Endothelial cell of umbilical vein (primary cell): ENCODE results near the gene CACNA1A. TPM values are rescaled to one million over a fixed set of nuclear protein-coding genes. Genes with fewer than 3 reads are reported as not detected.

Experiments used
- BruUV-seq: library from RNA; stranded (reverse); fragments of 400-500 nt; replicated peaks from 2 replicates; lab custom pipeline; 2021; lab: Mats Ljungman, UMichigan
- CTCF ChIA-PET: fragments of 300-600, 350-600 bp; sonication (Branson Sonifier 250); formaldehyde crosslinking; loops from one replicate; lab custom pipeline; 2021; ENCODE audit warnings: antibody characterized with exemption, inconsistent platforms; lab: Charles Lee
- POLR2A ChIA-PET: fragments of 300-600, 350-600 bp; sonication (Branson Sonifier 250); formaldehyde crosslinking; loops from one replicate; lab custom pipeline; 2021; ENCODE audit warnings: antibody characterized with exemption, inconsistent platforms; lab: Charles Lee
- DNase-seq: peaks from one replicate; pipeline ENCODE4 v3.0.0-alpha.2; 2011; ENCODE audit warnings: low read depth, low spot score
- FAIRE-seq: peaks from 2 replicates; lab custom pipeline; 2011; peaks lifted over from hg19 to GRCh38; lab: Jason Lieb, UNC
- H2AFZ ChIP-seq: 2 replicates; pipeline ENCODE4 v1.6.0; 2012; ENCODE audit warnings: low read depth, low read length, control low read depth, inconsistent platforms
- H3K27ac ChIP-seq: 2 replicates; pipeline ENCODE4 v1.5.1; 2011; ENCODE audit warnings: low read depth, mild to moderate bottlenecking, control low read depth, low read length, moderate library complexity; ENCODE audit not compliant: insufficient read depth
- H3K27me3 ChIP-seq, 2 experiments: 2 replicates each; pipeline versions ENCODE4 v1.6.0 to v1.6.1; 2011; ENCODE audit warnings: low read length in 2 of 2, mixed read lengths in 1 of 2; ENCODE audit not compliant: control insufficient read depth in 2 of 2, insufficient read depth in 2 of 2
- H3K36me3 ChIP-seq, 2 experiments: 2 replicates in 1 of 2; 3 replicates in 1 of 2; pipeline ENCODE4 v1.5.1; 2011; ENCODE audit warnings: low read length in 2 of 2, mild to moderate bottlenecking in 1 of 2, moderate library complexity in 1 of 2; ENCODE audit not compliant: control insufficient read depth in 2 of 2, insufficient read depth in 2 of 2; ENCODE audit errors: extremely low read depth in 1 of 2
- H3K4me1 ChIP-seq: 3 replicates; pipeline ENCODE4 v1.5.1; 2011; ENCODE audit warnings: mild to moderate bottlenecking, low read length; ENCODE audit not compliant: control insufficient read depth, insufficient read depth; ENCODE audit errors: extremely low read depth
- H3K4me2 ChIP-seq: 2 replicates; pipeline ENCODE4 v1.6.1; 2011; ENCODE audit warnings: low read length, control low read depth, mixed read lengths; ENCODE audit not compliant: insufficient read depth
- H3K4me3 ChIP-seq, 3 experiments: fragments of 200-600 bp in 1 of 3; sonication (generic), shearing (Covaris generic) in 1 of 3; replicated peaks in 1 of 3; 2 replicates each; pipeline ENCODE4 v1.5.1; 2011 to 2016; ENCODE audit warnings: control low read depth in 3 of 3, low read length in 3 of 3, mild to moderate bottlenecking in 2 of 3, inconsistent platforms in 1 of 3, low read depth in 1 of 3, moderate library complexity in 1 of 3; ENCODE audit not compliant: insufficient read depth in 1 of 3
- H3K79me2 ChIP-seq: 2 replicates; pipeline ENCODE4 v1.6.0; 2012; ENCODE audit warnings: low read length, inconsistent platforms; ENCODE audit not compliant: control insufficient read depth, insufficient read depth
- H3K9ac ChIP-seq: replicated peaks from 2 replicates; pipeline ENCODE3; 2011; ENCODE audit warnings: low read length, control low read depth; ENCODE audit not compliant: insufficient read depth; ENCODE audit errors: extremely low read depth
- H3K9me1 ChIP-seq: replicated peaks from 3 replicates; pipeline ENCODE4 v1.6.0; 2011; ENCODE audit warnings: mild to moderate bottlenecking, low read length; ENCODE audit not compliant: control insufficient read depth, insufficient read depth; ENCODE audit errors: extremely low read depth
- H3K9me3 ChIP-seq: replicated peaks from 2 replicates; pipeline ENCODE4 v1.5.1; 2012; ENCODE audit warnings: low read length, inconsistent platforms; ENCODE audit not compliant: control insufficient read depth, insufficient read depth
- H4K20me1 ChIP-seq: replicated peaks from 2 replicates; pipeline ENCODE3; 2011; ENCODE audit warnings: mild to moderate bottlenecking, low read length; ENCODE audit not compliant: control insufficient read depth, insufficient read depth; ENCODE audit errors: extremely low read depth
- FOS ChIP-seq: IDR thresholded peaks from 2 replicates; pipeline ENCODE4 v1.6.1; 2011; ENCODE audit warnings: mild to moderate bottlenecking, low read length, moderate library complexity, borderline replicate concordance; ENCODE audit not compliant: insufficient read depth
- JUN ChIP-seq: IDR thresholded peaks from 2 replicates; pipeline ENCODE4 v1.6.1; 2011; ENCODE audit warnings: borderline replicate concordance, low read depth; ENCODE audit not compliant: insufficient read length, insufficient read depth
- dilution Hi-C: fragments of 300-500 bp; cut with MboI; formaldehyde crosslinking; loops from one replicate; pipeline ENCODE4 v1.15.0; 2019; ENCODE audit warnings: low sequenced_read_pairs; ENCODE audit not compliant: extremely low pct_ligation_motif_present
- intact Hi-C: fragments of 100-400 bp; cut with micrococcal nuclease; formaldehyde crosslinking; loops from one replicate; pipeline ENCODE4 v1.10.0; 2022
- polyA plus RNA-seq, 4 experiments: library from polyadenylated mRNA; depleted of rRNA in 3 of 4; stranded (reverse) in 3 of 4; unstranded in 1 of 4; fragments of >200 nt; gene quantifications; 2 replicates each; pipeline versions ENCODE4 v1.2.1 to v1.2.3, GENCODE V29; 2011 to 2012; ENCODE audit warnings: missing spikeins in 1 of 4
- total RNA-seq: library from RNA; stranded (reverse); gene quantifications from 2 replicates; pipeline ENCODE4 v1.2.3, GENCODE V29; 2021
- TF ChIP-seq, protein P1 (sequence below): IDR thresholded peaks from 2 replicates; pipeline ENCODE4 v1.6.1; 2011; ENCODE audit not compliant: insufficient read depth, insufficient read length

CACNA1A gene
- total and polyA plus RNA-seq, 2 donors (not counting 3 experiments of a cell fraction or from before 2014, with no cell fraction given) = 0.17 to 0.38 TPM

DNA sequence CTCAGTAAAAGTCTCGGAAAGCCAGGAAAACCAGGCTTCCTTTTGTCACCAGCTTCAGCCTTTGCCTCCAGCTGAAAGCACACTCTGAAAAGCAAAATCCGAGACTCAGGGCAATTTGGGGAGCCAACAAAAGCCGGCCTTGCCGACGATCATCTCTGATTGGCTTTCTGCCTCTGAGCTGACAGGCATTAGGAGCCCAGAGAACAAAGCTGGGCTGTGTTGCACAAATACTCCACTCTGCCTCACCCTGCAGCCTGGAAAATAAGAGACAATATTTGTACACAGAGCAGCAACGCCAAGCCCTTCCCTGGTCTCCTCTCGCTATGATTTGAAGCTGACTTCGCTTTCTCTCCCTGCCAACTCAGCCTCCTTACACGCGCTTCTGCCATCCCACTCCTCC, 46.9 kb downstream of the CACNA1A start:
- Histone ChIP-seq H3K9me3 (no peaks in the 10 kb centered on the region), H2AFZ (no peak overlapping the region), H4K20me1 (no peaks in the 10 kb centered on the region), H3K4me3 (no peak overlapping the region), H3K9me1 (no peaks in the 10 kb centered on the region), H3K4me1 (no peaks in the 10 kb centered on the region), H3K9ac (no peak overlapping the region), H3K4me2 (no peak overlapping the region), H3K79me2 (no peaks in the 10 kb centered on the region), H3K27me3 (peaks cover 0 to 1% of the 10 kb centered on the region in 2 experiments), H3K27ac (no peak overlapping the region), H3K36me3 (no peaks in the 10 kb centered on the region)
- no peak for TF ChIP-seq JUN
- intact Hi-C loops (no loop called here), dilution Hi-C loops (no loop called here)
- FAIRE-seq = no peak
- ChIA-PET POLR2A (no interaction called here), CTCF (no interaction called here)
- no peak for DNase-seq
- BruUV-seq = no TSS peak

GRCh38 chr19:13451434-13451995, 54.8 kb downstream of the CACNA1A start:
- Histone ChIP-seq H2AFZ (no peak overlapping the region), H3K27me3 (no peaks in the 10 kb centered on the region), H3K4me2 (no peak overlapping the region), H4K20me1 (no peaks in the 10 kb centered on the region), H3K4me3 (no peak overlapping the region), H3K36me3 (no peaks in the 10 kb centered on the region), H3K79me2 (no peaks in the 10 kb centered on the region), H3K27ac (no peak overlapping the region), H3K9me1 (no peaks in the 10 kb centered on the region), H3K4me1 (no peaks in the 10 kb centered on the region), H3K9me3 (no peaks in the 10 kb centered on the region), H3K9ac (no peak overlapping the region)
- DNase-seq = no peak
- POLR2A ChIA-PET = no interaction called here
- TF ChIP-seq FOS = no peak
- TF ChIP-seq, protein P1, sequence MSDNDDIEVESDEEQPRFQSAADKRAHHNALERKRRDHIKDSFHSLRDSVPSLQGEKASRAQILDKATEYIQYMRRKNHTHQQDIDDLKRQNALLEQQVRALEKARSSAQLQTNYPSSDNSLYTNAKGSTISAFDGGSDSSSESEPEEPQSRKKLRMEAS = no peak
- no peak for FAIRE-seq
- intact Hi-C loops = no loop called here
- CTCF ChIA-PET = interaction anchor here (1.2 kb wide), 1 partner anchor 22 kb away, joined by 3 read pairs; no protein-coding TSS in a partner anchor
- dilution Hi-C loops = no loop called here
- BruUV-seq = no TSS peak
